GM23248 (cell line): Measurements from ENCODE around the gene CUL9.

Source experiments
- EZH2 ChIP-seq: fragments of 200-600 bp; sonication (generic); IDR thresholded peaks from 2 replicates; pipeline ENCODE4 v1.6.1; 2018; ENCODE audit warnings: antibody characterized with exemption, mild to moderate bottlenecking; ENCODE audit not compliant: insufficient read depth, poor library complexity, severe bottlenecking
- EZH2phosphoT487 ChIP-seq: fragments of 200-600 bp; sonication (generic); IDR thresholded peaks from 2 replicates; pipeline ENCODE4 v1.6.1; 2018; ENCODE audit warnings: antibody characterized with exemption, moderate library complexity, mild to moderate bottlenecking, low read depth; ENCODE audit not compliant: insufficient read depth

DNA sequence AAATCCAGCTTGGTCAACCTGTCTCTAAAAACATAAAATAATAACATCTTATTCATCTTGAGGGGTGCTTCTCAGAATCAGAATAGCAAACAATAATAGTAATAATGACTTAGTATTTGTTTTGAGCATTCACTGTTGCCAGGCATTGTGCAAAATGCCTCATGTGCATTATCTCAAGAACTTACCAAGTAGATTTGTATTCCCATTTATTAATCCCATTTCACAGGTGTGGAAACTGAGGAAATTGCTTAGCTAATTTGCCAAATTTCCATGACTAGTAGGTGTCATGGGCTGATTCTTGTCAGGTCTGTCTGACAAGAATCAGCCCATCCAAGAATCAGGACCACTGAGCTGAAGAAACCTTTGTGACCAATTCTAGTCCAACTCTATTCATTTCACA, 66.8 kb downstream of the CUL9 start:
- no peak for TF ChIP-seq EZH2
- no peak for TF ChIP-seq EZH2phosphoT487
